KMS-11 (cell line): Measurements from ENCODE around the gene TADA1.
A peak's percentile ranks its signal among the peaks of the same experiment; 100 is the strongest.

Source experiments
- H2AFZ ChIP-seq: fragments of 200-600 bp; sonication (generic); 2 replicates; pipeline ENCODE4 v1.6.1; 2016; ENCODE audit warnings: antibody characterized with exemption, mixed run types, low read depth
- H3K27ac ChIP-seq: fragments of 200-600 bp; sonication (generic); 2 replicates; pipeline ENCODE4 v1.6.1; 2016; ENCODE audit warnings: mild to moderate bottlenecking, mixed run types
- H3K27me3 ChIP-seq: fragments of 200-600 bp; sonication (generic); 2 replicates; pipeline ENCODE4 v1.6.1; 2017; ENCODE audit warnings: mild to moderate bottlenecking, low read depth, mixed run types, moderate library complexity; ENCODE audit not compliant: insufficient read depth
- H3K36me3 ChIP-seq: fragments of 200-600 bp; sonication (generic); 2 replicates; pipeline ENCODE4 v1.6.1; 2017; ENCODE audit warnings: mild to moderate bottlenecking, mixed run types; ENCODE audit not compliant: insufficient read depth
- H3K4me1 ChIP-seq: fragments of 200-600 bp; sonication (generic); 2 replicates; pipeline ENCODE4 v1.6.1; 2016; ENCODE audit warnings: mild to moderate bottlenecking, low read depth, mixed run types; ENCODE audit not compliant: poor library complexity, severe bottlenecking
- H3K4me2 ChIP-seq: fragments of 200-600 bp; sonication (generic); 2 replicates; pipeline ENCODE4 v1.7.0; 2016; ENCODE audit warnings: mild to moderate bottlenecking, mixed run types
- H3K4me3 ChIP-seq: fragments of 200-600 bp; sonication (generic); IDR thresholded peaks from 2 replicates; pipeline ENCODE4 v1.6.1; 2017; ENCODE audit warnings: low read depth, low read length, mixed read lengths; ENCODE audit not compliant: insufficient read depth
- H3K79me2 ChIP-seq: fragments of 200-600 bp; sonication (generic); 2 replicates; pipeline ENCODE4 v1.6.1; 2016; ENCODE audit warnings: low read depth, mixed run types; ENCODE audit not compliant: insufficient read depth
- H3K9ac ChIP-seq: fragments of 200-600 bp; sonication (generic); 2 replicates; pipeline ENCODE4 v1.6.1; 2016; ENCODE audit warnings: mild to moderate bottlenecking, mixed run types
- H4K20me1 ChIP-seq: fragments of 200-600 bp; sonication (generic); 2 replicates; pipeline ENCODE4 v1.6.1; 2016; ENCODE audit warnings: mild to moderate bottlenecking, mixed run types; ENCODE audit not compliant: insufficient read depth
- TF ChIP-seq, protein P1 (sequence below): fragments of 200-600 bp; sonication (generic); conservative IDR thresholded peaks from 2 replicates; pipeline ENCODE4 v1.6.1; 2017; ENCODE audit warnings: low read depth, mild to moderate bottlenecking, antibody characterized with exemption, low read length, moderate library complexity, mixed read lengths

The TADA1 gene

DNA sequence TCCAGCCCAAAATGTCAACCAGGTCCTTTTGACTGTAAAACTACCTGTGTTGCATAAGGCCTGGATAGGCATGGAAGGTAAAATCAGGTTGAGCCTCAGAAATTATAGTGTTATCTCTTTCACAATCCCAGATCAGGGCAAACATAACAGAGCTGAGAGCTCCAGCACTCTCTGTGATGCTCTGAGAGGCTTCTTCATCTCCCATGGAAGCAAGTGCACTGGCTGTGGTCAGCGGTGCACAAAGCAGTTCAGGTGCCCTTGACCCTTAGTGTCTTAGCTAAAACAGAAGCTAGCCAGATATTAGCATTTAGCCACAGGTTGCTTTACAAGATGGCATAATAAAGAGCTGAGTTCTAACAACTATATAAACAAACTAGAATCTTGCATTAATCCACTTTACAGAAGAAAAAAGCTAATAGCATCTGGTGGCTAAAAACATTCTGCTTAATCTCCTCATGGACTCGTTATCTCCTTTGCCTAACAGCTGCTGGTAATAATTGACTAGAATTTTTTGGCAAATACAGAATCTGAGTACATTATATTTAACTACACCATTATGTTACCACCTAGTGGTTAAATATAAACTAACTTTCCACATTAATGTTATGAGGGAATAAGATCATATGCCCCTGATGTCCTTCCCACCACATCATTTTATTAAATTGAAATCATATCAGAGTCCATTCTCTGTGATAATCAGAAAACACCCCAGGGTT is 62.4 kb downstream of the TADA1 start:
- H3K4me3 ChIP-seq = no peak overlapping the region
- H3K27me3 ChIP-seq = no peaks in the 10 kb centered on the region
- H3K36me3 ChIP-seq = no peaks in the 10 kb centered on the region
- H3K27ac ChIP-seq = no peak overlapping the region
- H2AFZ ChIP-seq = no peak overlapping the region
- no peaks in the 10 kb centered on the region for H4K20me1 ChIP-seq
- H3K9ac ChIP-seq = no peak overlapping the region
- TF ChIP-seq, protein P1, sequence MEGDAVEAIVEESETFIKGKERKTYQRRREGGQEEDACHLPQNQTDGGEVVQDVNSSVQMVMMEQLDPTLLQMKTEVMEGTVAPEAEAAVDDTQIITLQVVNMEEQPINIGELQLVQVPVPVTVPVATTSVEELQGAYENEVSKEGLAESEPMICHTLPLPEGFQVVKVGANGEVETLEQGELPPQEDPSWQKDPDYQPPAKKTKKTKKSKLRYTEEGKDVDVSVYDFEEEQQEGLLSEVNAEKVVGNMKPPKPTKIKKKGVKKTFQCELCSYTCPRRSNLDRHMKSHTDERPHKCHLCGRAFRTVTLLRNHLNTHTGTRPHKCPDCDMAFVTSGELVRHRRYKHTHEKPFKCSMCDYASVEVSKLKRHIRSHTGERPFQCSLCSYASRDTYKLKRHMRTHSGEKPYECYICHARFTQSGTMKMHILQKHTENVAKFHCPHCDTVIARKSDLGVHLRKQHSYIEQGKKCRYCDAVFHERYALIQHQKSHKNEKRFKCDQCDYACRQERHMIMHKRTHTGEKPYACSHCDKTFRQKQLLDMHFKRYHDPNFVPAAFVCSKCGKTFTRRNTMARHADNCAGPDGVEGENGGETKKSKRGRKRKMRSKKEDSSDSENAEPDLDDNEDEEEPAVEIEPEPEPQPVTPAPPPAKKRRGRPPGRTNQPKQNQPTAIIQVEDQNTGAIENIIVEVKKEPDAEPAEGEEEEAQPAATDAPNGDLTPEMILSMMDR = 0 out of 2 replicates have a peak, but pooled peaks have one; percentile 19
- H3K4me1 ChIP-seq = no peaks in the 10 kb centered on the region
- no peak overlapping the region for H3K4me2 ChIP-seq
- H3K79me2 ChIP-seq = no peaks in the 10 kb centered on the region

DNA sequence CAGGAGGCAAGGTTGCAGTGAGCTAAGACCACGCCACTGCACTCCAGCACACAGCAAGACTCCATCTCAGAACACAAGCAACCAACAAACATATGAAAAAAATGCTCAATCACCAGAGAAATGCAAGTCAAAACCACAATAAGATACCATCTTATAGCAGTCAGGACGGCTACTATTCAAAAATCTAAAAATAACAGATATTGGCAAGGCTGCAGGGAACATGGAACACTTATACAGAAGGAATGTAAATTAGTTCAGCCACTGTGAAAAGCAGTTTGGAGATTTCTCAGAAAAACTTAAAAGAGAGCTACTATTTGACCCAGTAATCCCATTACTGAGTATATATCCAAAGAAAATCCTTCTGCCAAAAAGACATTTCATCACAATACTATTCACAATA is 64.4 kb downstream of the TADA1 start:
- H3K4me3 ChIP-seq = no peak overlapping the region
- no peaks in the 10 kb centered on the region for H3K4me1 ChIP-seq
- no peaks in the 10 kb centered on the region for H3K36me3 ChIP-seq
- H3K4me2 ChIP-seq = no peak overlapping the region
- H3K9ac ChIP-seq = no peak overlapping the region
- H3K27me3 ChIP-seq = no peaks in the 10 kb centered on the region
- H2AFZ ChIP-seq = no peak overlapping the region
- H4K20me1 ChIP-seq = no peaks in the 10 kb centered on the region
- H3K79me2 ChIP-seq = no peaks in the 10 kb centered on the region
- H3K27ac ChIP-seq = no peak overlapping the region
- TF ChIP-seq, protein P1 = no peak

DNA sequence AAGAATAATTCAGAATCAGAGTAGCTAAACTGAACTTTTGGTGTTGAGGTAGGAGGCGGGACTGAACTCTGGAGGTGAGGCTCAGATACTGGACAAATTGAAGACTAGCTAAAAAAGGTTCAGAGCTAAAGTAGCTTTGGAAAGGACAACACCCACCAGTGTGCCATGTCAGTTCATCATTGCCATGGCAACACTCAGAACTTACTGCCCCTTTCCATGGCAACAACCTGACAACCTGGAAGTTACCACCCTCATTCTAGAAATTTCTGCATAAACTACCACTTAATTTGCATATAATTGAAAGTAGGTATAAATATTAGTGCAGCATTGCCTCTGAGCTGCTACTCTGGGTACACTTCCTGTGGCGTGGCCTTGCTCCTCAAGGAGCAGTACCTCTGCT is 67.1 kb downstream of the TADA1 start:
- H3K4me1 ChIP-seq = no peaks in the 10 kb centered on the region
- TF ChIP-seq, protein P1 = no peak
- H3K27ac ChIP-seq = no peak overlapping the region

More for the DNA sequence above, 67.1 kb downstream of the TADA1 start:
- Histone ChIP-seq H3K4me2 (no peak overlapping the region), H3K36me3 (no peaks in the 10 kb centered on the region), H3K27me3 (no peaks in the 10 kb centered on the region), H3K79me2 (no peaks in the 10 kb centered on the region), H2AFZ (no peak overlapping the region), H3K4me3 (no peak overlapping the region), H3K9ac (no peak overlapping the region), H4K20me1 (no peaks in the 10 kb centered on the region)
